GM12891 (cell line): ENCODE results near the gene TAF1B. TPM values are rescaled to one million over a fixed set of nuclear protein-coding genes. Genes with fewer than 3 reads are reported as not detected.

Source experiments
- DNase-seq: peaks from one replicate; pipeline ENCODE4 v3.0.0; 2011; ENCODE audit warnings: low spot score; ENCODE audit not compliant: insufficient read length
- FAIRE-seq: peaks from 2 replicates; lab custom pipeline; 2011; peaks lifted over from hg19 to GRCh38; lab: Jason Lieb, UNC
- PAX5 ChIP-seq: IDR thresholded peaks from 2 replicates; pipeline ENCODE4 v1.6.1; 2011; ENCODE audit warnings: low read length, moderate library complexity, mild to moderate bottlenecking; ENCODE audit not compliant: insufficient read depth, severe bottlenecking
- POLR2A ChIP-seq: IDR thresholded peaks from 2 replicates; pipeline ENCODE4 v1.6.1; 2011; ENCODE audit warnings: low read depth, low read length, control low read depth
- POLR2AphosphoS5 ChIP-seq: IDR thresholded peaks from 2 replicates; pipeline ENCODE4 v1.6.1; 2011; ENCODE audit warnings: low read depth, low read length, control low read depth
- POU2F2 ChIP-seq: IDR thresholded peaks from 2 replicates; pipeline ENCODE4 v1.6.1; 2011; ENCODE audit warnings: low read depth, mild to moderate bottlenecking, control low read depth, low read length, moderate library complexity
- SPI1 ChIP-seq: IDR thresholded peaks from 2 replicates; pipeline ENCODE4 v1.6.1; 2011; ENCODE audit warnings: low read depth, low read length, control low read depth
- TAF1 ChIP-seq: IDR thresholded peaks from 2 replicates; pipeline ENCODE4 v1.6.1; 2011; ENCODE audit warnings: low read depth, low read length, control low read depth
- polyA plus RNA-seq: library from polyadenylated mRNA; unstranded; fragments of >200 nt; gene quantifications from one replicate; pipeline ENCODE4 v1.2.1, GENCODE V29; 2012; ENCODE audit warnings: low read depth, missing spikeins, inconsistent platforms; ENCODE audit not compliant: missing spikeins

Gene TAF1B
- polyA plus RNA-seq, result 4.0 TPM

GRCh38 chr2:9843229-9844035, at the start of gene TAF1B:
TSS of gene TAF1B (plus strand) at chr2:9843474. CDS start at chr2:9843542, 68 bp downstream.
- no peak for TF ChIP-seq POU2F2
- peak; percentile 83 for TF ChIP-seq POLR2A
- no peak for TF ChIP-seq SPI1
- no peak for TF ChIP-seq PAX5
- TF ChIP-seq TAF1, result peak; percentile 19; the same call in 1 of the 2 replicates
- peak; percentile 64; the same call in 1 of the 2 replicates for TF ChIP-seq POLR2AphosphoS5
- DNase-seq (peak; percentile 81), FAIRE-seq (peak; percentile 84)

GRCh38 chr2:9793918-9794717, 49.2 kb upstream of the TAF1B start:
- no peak for TF ChIP-seq TAF1
- no peak for TF ChIP-seq POLR2A
- no peak for TF ChIP-seq POU2F2
- TF ChIP-seq SPI1, result no peak
- TF ChIP-seq PAX5, result no peak
- TF ChIP-seq POLR2AphosphoS5, result no peak
- no peak for DNase-seq
- FAIRE-seq, result no peak

GRCh38 chr2:9795071-9795470, 48.2 kb upstream of the TAF1B start:
- FAIRE-seq, result no peak
- TF ChIP-seq POLR2AphosphoS5 (no peak), SPI1 (no peak), POU2F2 (no peak), TAF1 (no peak), PAX5 (no peak)
- DNase-seq, result no peak

- no peak for DNase-seq
- no peak for FAIRE-seq
- TF ChIP-seq PAX5 (no peak), POLR2AphosphoS5 (no peak), SPI1 (no peak), TAF1 (no peak), POU2F2 (no peak)
Measured at GRCh38 chr2:9796056-9797010, 46.9 kb upstream of the TAF1B start.

GRCh38 chr2:9797086-9797485, 46.2 kb upstream of the TAF1B start:
- TF ChIP-seq TAF1 (no peak), PAX5 (no peak), SPI1 (no peak), POLR2A (no peak), POLR2AphosphoS5 (no peak), POU2F2 (no peak)
- FAIRE-seq (no peak), DNase-seq (no peak)

- FAIRE-seq (no peak), DNase-seq (no peak)
- TF ChIP-seq TAF1 (no peak), POLR2AphosphoS5 (no peak), PAX5 (no peak), POU2F2 (no peak), POLR2A (no peak), SPI1 (no peak)
Measured at GRCh38 chr2:9797681-9798556, 45.4 kb upstream of the TAF1B start.

GRCh38 chr2:9799011-9799596, 44.2 kb upstream of the TAF1B start:
- DNase-seq, result no peak
- TF ChIP-seq TAF1 (no peak), POLR2AphosphoS5 (no peak), POU2F2 (no peak), SPI1 (no peak), PAX5 (no peak), POLR2A (no peak)

More at GRCh38 chr2:9799011-9799596, 44.2 kb upstream of the TAF1B start:
- no peak for FAIRE-seq
